Ascending aorta (tissue), 2 donors: Measurements from ENCODE around the gene ZNF839. TPM values are rescaled to one million over a fixed set of nuclear protein-coding genes. Genes with fewer than 3 reads are reported as not detected.
A peak's percentile ranks its signal among the peaks of the same experiment; 100 is the strongest.

Experiments
- DNase-seq, 2 donors: peaks; one replicate each; pipeline ENCODE4 v3.0.0-alpha.2; 2019; ENCODE audit warnings: low spot score in 2 of 2
- H3K27ac ChIP-seq, 2 donors: fragments of 200-600 bp; sonication (generic); one replicate each; pipeline ENCODE4 v1.5.1; 2016 to 2017; ENCODE audit warnings: mild to moderate bottlenecking in 1 of 2
- H3K27me3 ChIP-seq: fragments of 200-600 bp; sonication (generic); one replicate; pipeline ENCODE4 v1.5.1; 2017
- H3K36me3 ChIP-seq, 2 donors: fragments of 200-600 bp; sonication (generic); one replicate each; pipeline ENCODE4 v1.5.1; 2016
- H3K4me1 ChIP-seq, 2 donors: fragments of 200-600 bp; sonication (generic); one replicate each; pipeline ENCODE4 v1.5.1; 2016 to 2017; ENCODE audit warnings: mild to moderate bottlenecking in 1 of 2
- H3K4me3 ChIP-seq, 2 donors: fragments of 200-600 bp; sonication (generic); one replicate each; pipeline ENCODE4 v1.5.1; 2016 to 2017; ENCODE audit warnings: mild to moderate bottlenecking in 1 of 2
- H3K9me3 ChIP-seq, 2 donors: fragments of 200-600 bp; sonication (generic); one replicate each; pipeline ENCODE4 v1.5.1; 2016
- CTCF ChIP-seq, 3 experiments: fragments of 200-600 bp in 2 of 3; fragments of 450-650 bp in 1 of 3; sonication (generic) in 2 of 3; IDR thresholded peaks; one replicate each; pipeline ENCODE4 v1.5.1; 2016 to 2019; ENCODE audit warnings: antibody characterized with exemption in 3 of 3, mild to moderate bottlenecking in 1 of 3, moderate library complexity in 1 of 3
- intact Hi-C: fragments of 100-400 bp; cut with DNase I; formaldehyde crosslinking; loops from one replicate; pipeline ENCODE4 v1.15.1; 2023
- total RNA-seq: library from RNA; depleted of rRNA; stranded (reverse); fragments of >200 nt; gene quantifications from one replicate; pipeline ENCODE4 v1.1.0, GENCODE V29; 2016

ZNF839 gene
- total RNA-seq, 1 donor from 2014 or later, result 11.0 TPM

DNA sequence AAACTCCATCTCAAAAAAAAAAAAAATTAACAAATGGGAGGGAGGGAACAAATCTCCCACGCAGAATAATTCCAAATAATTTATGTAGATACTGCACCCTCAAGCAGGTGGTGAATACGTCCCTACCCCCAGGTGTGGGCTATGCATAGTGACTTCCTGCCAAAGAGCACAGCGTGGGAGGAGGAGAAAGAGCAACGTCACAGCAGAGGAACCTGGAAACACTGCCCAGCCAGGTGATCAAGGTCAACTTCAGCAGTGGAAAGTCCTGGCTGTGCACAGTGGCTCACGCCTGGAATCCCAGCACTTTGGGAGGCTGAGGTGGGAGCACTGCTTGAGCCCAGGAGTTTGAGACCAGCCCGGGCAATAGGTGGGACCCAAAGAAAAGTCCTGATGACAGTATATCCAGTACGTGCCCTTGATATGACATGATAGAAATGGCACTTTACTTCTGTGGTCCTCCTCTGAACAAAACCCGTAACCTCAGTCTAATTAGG is 33.6 kb downstream of the ZNF839 start:
- H3K4me1 ChIP-seq, result peaks cover 0 to 2% of the 10 kb centered on the region in 2 donors
- H3K4me3 ChIP-seq, result no peak overlapping the region
- no peak for DNase-seq
- peaks cover 60 to 77% of the 10 kb centered on the region in 2 donors for H3K36me3 ChIP-seq
- no peaks in the 10 kb centered on the region for H3K9me3 ChIP-seq
- intact Hi-C loops, result no loop called here
- H3K27ac ChIP-seq, result no peak overlapping the region
- H3K27me3 ChIP-seq, result no peaks in the 10 kb centered on the region
- TF ChIP-seq CTCF (IDR thresholded peaks at IDR 0.05), result no peak

DNA sequence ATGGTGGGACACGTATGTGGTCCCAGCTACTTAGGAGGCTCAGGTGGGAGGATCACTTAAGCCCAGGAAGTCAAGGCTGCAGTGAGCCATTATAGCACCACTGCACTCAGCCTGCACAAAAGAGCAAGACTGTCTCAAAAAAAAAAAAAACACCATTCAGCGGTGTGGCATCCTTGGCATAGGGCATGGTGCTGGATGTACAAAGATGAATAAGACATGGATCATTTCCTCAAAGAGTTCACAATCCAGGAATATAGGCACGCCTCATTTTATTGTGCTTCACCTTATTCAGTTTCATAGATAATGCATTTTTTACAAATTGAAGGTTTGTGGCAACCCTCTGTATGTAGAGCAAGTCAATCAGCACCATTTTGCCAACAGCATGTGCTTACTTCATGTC is 36.7 kb downstream of the ZNF839 start:
- Histone ChIP-seq H3K4me3 (no peak overlapping the region), H3K27ac (no peak overlapping the region), H3K9me3 (no peaks in the 10 kb centered on the region), H3K27me3 (no peaks in the 10 kb centered on the region), H3K36me3 (peaks cover 51 to 70% of the 10 kb centered on the region in 2 donors), H3K4me1 (peaks cover 0 to 2% of the 10 kb centered on the region in 2 donors)
- no peak for TF ChIP-seq CTCF (IDR thresholded peaks at IDR 0.05)
- intact Hi-C loops, result no loop called here
- no peak for DNase-seq

- H3K27ac ChIP-seq, result no peak overlapping the region
- H3K4me1 ChIP-seq, result peaks cover 0 to 14% of the 10 kb centered on the region in 2 donors
- DNase-seq, result no peak
- H3K9me3 ChIP-seq, result no peaks in the 10 kb centered on the region
- peaks cover 30 to 44% of the 10 kb centered on the region in 2 donors for H3K36me3 ChIP-seq
- no peaks in the 10 kb centered on the region for H3K27me3 ChIP-seq
- H3K4me3 ChIP-seq, result no peak overlapping the region
- intact Hi-C loops, result no loop called here
- TF ChIP-seq CTCF (IDR thresholded peaks at IDR 0.05), result no peak
Observed at GRCh38 chr14:102359341-102359740, 39.8 kb downstream of the ZNF839 start.

DNA sequence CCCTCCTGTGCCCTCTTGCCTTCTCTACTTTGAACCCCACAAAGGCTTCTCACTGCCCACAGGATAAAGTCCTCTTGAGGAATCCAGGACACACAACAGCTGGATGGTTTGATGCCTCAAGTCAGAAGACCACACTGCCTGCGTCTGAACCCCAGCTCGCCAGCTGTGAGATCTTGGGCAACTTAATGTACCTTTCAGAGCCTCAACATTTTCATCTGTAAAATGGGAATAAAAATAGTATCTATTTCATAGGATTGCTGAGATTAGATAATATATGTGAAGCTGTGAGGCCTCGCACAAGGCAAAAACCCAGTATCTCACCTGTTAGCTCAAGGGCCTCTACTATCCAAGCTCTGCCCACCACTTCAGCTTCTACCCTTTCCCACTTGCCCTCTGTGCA is 40.8 kb downstream of the ZNF839 start:
- Histone ChIP-seq H3K27me3 (no peaks in the 10 kb centered on the region), H3K9me3 (no peaks in the 10 kb centered on the region), H3K4me1 (peaks cover 0 to 16% of the 10 kb centered on the region in 2 donors), H3K36me3 (peaks cover 19 to 34% of the 10 kb centered on the region in 2 donors), H3K4me3 (no peak overlapping the region), H3K27ac (no peak overlapping the region)
- no peak for DNase-seq
- intact Hi-C loops, result loop anchor here (5.0 kb wide), 1 partner anchor 157 kb away; no protein-coding TSS in a partner anchor
- TF ChIP-seq CTCF (IDR thresholded peaks at IDR 0.05), result no peak

DNA sequence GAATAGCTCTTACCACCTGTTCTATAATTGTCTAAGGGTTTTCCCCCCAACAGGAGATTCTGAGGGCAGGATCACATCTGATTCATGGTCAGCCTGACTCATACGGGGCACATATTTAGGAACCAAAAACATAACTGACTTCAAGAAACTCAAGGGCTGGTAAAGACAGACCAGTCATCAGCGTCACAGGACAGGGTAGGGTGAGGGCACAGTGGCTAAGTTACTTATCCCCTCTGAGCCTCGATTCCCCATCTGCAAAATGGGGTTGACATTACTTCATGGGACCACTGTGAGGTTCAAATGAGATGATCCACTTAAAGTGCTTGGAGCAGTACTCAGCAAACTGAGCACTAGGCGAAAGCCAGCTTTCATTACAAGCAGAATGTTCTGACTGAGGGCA is 42.5 kb downstream of the ZNF839 start:
- H3K9me3 ChIP-seq, result no peaks in the 10 kb centered on the region
- peaks cover 15 to 17% of the 10 kb centered on the region in 2 donors for H3K36me3 ChIP-seq
- peak overlapping the region; percentile 91 to 95 for H3K27ac ChIP-seq
- H3K4me3 ChIP-seq, result peak overlapping the region; percentile 86 to 93
- TF ChIP-seq CTCF (IDR thresholded peaks at IDR 0.05), result no peak
- intact Hi-C loops, result loop anchor here (2.0 to 5.0 kb wide), 3 partner anchors 155 to 601 kb away; partner anchors contain the start of genes PPP2R5C and RCOR1
- no peaks in the 10 kb centered on the region for H3K27me3 ChIP-seq
- no peak for DNase-seq
- H3K4me1 ChIP-seq, result peaks cover 0 to 16% of the 10 kb centered on the region in 2 donors
